Measurements from ENCODE around the gene SHLD3.
"Not testable (repeated sequence)": the region's sequence is repeated elsewhere in the genome, so short reads cannot be mapped to it uniquely, and the experiment has no call there.

Gene SHLD3, protein sequence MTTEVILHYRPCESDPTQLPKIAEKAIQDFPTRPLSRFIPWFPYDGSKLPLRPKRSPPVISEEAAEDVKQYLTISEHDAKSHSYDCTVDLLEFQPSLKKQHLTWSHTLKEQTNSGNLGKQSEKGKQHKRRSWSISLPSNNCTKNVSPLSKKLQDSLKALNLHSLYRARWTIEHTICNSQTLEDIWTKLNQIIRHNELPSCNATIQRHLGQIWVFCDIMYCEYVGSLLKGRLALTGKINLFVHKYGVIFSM

DNA sequence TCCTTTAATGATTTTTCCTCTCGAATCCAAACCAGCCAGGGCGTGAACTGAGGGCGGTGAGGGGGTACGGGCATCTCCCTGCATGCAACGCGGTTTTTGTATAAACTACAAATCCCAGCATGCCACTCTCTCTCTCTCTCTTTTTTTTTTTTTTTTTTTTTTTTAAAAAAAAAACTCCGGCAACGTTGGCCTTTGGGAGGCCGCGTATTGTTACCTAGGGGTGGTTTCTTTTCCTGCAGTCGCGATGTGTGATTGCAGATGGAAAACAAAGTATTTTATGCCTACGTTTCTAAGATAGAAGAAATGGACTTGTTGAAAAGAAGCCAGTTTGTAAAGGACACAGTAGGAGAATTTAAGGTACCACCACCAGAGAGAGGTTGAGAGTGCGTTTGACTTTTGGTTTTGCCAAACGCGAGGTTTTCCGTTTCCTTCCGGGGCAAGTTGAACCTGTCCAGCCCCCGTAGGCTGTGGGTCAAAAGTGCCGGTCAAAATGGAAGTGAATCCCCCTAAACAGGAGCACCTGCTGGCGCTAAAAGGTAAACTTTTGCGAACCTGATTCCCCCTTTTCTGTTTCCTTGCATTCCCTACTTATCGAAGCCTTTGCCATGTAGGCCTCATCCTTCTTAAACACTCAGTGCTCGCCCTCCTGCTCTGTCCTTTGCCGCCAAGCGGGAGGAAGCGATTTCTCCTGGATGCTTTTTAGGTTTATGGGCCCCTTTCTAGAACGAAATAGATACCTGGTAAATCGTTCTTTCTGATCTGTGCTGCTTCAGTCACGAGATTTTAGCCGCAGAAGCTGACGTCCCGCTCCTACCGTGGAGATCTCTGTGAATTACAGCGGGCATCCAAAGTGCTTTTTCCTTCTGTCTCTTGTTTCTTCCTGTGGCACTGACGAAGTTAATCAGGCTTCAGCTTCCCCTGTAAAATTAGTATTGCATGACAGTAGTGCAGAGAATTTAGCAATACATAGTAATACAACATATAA lies at the start of gene SHLD3, which contains the start of gene TRAPPC13:
SHLD3 (plus strand) TSS at position 457 of the 985 bp plus-strand sequence. CDS start 4,561 bp downstream, outside the sequence.
TRAPPC13 (plus strand) TSS at position 457 of the 985 bp plus-strand sequence; CDS start at position 491, 34 bp downstream.
- DNase-seq: peak; percentile 94

DNA sequence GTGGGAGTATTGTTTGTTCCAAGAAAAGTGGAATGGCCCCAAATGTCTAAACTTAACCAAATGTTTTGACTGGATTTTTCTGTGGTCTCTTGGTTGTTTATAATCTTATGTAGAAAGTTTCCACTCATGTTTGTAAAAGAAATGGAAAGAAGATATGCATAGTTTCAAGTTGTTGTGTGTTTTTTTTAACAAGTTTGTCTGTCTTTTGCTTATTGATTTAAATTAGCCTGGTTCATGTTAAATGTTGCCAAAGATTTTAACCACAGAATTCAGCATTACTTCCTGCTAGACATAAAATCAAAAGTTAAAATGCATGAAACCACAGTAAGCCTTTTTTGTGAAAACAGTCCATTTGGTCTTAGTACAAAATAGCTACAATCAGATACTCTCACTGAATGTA lies 47.7 kb upstream of the SHLD3 start:
- no peak for DNase-seq

- DNase-seq: no peak
These were observed 36.1 kb upstream of the SHLD3 start for GRCh38 chr5:65588694-65589093.

- DNase-seq: not testable (repeated sequence)
These were observed 23.1 kb upstream of the SHLD3 start for GRCh38 chr5:65601761-65602160.

- peak; percentile 91 for DNase-seq
These were observed 13.3 kb upstream of the SHLD3 start for GRCh38 chr5:65611524-65611923.

DNA sequence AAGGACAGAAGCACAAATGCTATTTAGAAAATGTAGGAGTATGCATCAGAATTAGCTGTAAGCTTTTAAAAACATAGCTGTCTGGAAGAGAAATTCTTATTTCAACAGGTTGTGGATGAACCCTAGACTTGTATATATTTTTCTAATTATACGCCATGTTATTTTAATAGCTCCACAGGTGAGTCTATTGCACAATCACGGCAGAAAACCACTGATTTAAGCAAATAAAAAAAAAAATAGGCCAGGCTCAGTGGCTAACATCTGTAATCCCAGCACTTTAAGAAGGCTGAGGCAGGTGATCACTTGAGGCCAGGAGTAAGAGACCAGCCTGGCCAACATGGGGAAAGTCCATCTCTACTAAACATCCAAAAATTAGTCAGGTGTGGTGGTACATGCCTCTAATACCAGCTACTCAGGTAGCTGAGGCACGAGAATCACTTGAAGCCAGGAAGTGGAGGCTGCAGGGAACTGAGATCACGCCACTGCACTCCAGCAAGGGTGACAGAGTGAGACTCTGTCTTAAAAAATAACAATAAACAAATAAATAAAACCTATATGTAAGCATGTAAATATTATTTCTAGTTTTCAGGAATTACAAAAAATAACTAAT lies 12.4 kb upstream of the SHLD3 start:
- DNase-seq: no peak

DNA sequence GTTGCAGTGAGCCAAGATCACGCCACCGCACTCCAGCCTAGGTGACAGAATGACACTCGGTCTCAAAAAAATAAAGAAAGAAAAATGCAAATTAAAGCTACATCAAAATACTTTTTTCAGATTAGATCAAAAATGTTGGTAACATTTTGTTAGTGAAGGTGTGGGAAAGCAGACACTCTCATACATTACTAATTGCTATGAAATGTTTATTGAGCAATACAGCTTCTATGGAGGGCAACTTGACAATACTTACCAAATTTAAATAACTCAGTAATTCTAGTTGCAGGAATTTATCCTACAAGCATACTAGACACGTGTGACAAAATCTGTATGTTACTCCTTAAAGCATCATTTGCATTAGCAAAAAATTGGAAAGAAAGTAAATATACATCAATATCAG lies 4.8 kb upstream of the SHLD3 start:
- DNase-seq: no peak

DNA sequence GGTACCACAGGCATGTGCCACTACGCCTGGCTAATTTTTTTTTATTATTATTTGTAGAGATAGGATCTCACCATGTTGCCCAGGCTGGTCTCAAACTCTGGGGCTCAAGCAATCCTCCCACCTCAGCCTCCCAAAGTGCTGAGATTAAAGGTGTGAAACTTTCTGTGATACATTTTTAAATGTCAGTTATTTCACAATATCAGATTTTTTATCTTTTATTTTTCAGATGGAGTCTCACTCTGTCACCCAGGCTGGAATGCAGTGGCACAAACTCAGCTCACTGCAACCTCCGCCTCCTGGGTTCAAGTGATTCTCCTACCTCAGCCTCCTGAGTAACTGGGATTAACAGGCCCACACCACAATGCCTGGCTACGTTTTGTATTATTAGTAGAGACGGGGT lies 2.9 kb upstream of the SHLD3 start:
- not testable (repeated sequence) for DNase-seq

GRCh38 chr5:65623482-65623881 lies 1.3 kb upstream of the SHLD3 start:
- DNase-seq: no peak

DNA sequence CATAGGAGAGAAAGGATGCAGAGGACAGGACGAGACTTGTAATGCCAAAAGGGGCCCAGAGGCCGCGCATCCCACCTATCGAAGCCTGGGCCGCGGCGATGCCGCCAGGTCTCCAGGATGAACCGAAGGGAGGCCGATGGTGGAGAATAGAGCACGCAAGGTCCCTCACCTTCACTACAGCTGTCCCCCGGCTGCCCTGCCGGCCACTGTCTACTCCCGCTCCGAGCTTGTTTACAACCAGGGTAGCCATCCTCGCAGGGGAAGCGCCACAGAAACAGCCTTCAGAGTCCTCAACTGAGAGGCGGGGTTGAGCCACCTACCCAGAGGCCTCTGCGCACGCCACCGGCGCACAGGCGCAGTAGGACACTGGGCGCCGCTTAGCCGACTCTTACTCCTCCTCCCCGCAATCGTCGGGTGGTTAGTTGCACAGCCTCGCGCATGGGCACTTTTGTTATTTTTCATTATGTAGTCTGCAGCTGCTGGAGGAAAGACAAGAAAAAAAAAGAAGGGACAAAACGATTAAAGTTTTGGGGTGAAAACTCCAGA lies 729 bp upstream of the SHLD3 start, which contains the start of gene TRIM23:
TRIM23 (minus strand) TSS at position 309 of the 546 bp plus-strand sequence; CDS start at position 250, 59 bp downstream.
- peak; percentile 94 for DNase-seq

GRCh38 chr5:65625743-65626142 lies 916 bp downstream of the SHLD3 start:
- DNase-seq: no peak

DNA sequence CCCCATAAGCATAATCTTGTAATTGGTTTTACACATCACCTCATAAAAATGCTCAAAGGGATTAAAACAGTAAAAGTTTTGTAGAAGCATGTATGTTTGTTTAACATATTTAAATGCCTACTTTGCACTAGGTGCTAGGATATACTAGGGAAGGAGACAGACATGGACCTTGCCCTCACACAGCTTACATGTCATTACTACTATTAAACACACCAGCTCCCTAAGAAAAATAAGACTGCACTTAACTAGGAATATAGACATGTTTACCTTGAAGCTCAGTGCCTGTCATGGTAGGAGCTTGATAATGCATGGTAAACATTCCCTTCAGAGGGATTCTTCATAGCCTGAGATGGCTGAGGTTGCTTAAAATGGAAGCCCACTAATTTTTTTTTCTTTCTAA lies 6.2 kb downstream of the SHLD3 start:
- DNase-seq: no peak

- DNase-seq: no peak
These were observed 15.4 kb downstream of the SHLD3 start for GRCh38 chr5:65640240-65640639.

- no peak for DNase-seq
These were observed 22.1 kb downstream of the SHLD3 start for GRCh38 chr5:65646938-65647337.

GRCh38 chr5:65647941-65648340 lies 23.1 kb downstream of the SHLD3 start:
- DNase-seq: no peak

DNA sequence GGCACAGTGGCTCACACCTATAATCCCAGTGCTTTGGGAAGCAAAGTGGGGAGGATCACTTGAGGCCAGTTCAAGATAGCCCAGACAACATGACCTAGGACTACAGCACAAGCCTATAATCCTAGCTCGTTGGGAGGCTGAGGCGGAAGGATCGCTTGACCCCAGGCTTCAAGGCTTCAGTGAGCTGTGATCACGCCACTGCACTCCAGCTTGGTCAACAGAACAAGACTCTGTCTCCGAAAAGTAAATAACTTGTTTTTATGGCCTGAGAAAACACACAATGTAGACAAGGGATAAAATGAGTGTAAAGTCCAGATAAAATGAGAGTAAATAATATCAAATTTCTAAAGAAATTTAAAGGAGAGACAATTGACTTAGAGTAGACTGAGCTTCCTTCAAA lies 26.3 kb downstream of the SHLD3 start:
- no peak for DNase-seq

DNA sequence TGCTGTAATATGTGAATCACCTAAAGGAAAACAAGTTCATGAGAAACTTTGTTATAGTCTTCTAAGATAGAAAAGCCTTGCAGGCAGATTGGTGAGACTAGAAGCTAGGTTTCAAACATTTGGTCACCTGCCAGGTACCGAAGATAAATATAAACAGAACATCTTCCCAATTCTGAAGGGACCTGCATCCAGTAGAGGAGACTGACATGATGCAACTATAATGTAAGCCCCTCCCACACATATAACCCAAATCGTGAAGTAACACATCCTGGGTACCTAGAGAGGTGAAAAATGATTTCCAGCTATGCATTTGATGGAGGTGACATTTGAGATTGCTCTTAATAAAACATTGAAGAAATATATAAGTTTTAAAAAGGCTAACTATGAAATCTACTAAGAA lies 29.9 kb downstream of the SHLD3 start:
- no peak for DNase-seq

- peak; percentile 28 for DNase-seq
These were observed 39.1 kb downstream of the SHLD3 start for GRCh38 chr5:65663804-65664521.

DNA sequence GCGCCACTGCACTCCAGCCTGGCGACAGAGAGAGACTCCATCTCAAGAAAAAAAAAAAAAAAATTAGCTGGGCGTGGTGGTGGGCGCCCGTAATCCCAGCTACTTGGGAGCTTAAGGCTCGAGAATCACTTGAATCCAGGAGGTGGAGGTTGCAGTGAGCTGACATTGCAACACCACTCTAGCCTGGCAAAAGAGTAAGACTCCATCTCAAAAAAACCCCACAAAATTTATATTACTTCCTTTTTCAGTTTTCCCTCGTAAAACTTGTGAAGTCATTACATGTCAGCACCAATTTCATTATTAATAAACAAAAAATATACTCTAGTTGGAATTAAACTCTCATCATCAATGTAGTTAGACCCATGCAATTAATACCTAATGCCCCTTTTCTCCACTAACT lies 43.9 kb downstream of the SHLD3 start:
- no peak for DNase-seq

DNA sequence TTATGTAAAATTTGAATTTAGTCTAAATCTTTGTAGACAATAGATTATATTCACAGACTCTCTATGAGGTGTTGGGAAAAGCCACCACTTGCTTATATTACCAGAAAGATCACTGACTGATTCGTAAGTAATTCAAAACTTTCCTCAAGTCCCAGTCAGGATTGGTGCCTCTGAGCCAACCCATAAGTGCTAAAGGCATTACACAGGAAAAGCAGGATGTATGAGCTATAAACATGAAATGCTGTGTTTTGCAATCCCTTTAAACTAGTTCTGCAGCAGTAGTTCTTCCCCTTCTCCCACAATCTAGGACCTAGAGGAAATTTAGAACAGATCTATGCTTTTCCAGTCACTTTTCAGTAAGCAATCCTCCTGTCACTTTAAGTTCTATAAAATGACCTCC lies 48.0 kb downstream of the SHLD3 start:
- DNase-seq: no peak

DNA sequence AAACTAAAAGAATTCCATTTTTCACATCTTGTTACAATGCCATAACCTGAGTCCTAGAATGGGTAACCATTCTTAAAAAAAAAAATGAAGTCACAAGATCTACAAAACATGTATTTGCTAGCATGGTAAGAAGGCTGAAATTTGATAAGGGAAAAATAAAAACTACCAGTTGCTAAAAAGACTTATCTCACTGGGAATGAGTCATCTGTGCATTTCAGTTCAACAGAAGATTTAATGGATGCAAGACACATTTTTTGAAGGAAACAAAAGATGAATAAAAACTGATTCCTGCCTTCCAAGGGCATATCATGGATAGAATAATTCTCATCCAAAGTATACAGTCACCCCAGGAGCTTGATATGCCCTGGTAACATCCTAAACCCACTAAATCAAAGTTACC lies 49.9 kb downstream of the SHLD3 start:
- DNase-seq: no peak

GRCh38 chr5:65676056-65676455 lies 51.2 kb downstream of the SHLD3 start:
- not testable (repeated sequence) for DNase-seq

Measured in kidney glomerular epithelial cell (primary cell).